Thyroid gland (tissue), 4 donors: ENCODE results near the gene KRT20.

Source experiments
- CTCF ChIP-seq, 6 experiments: fragments of 200-600 bp in 3 of 6; fragments of 450-650 bp in 3 of 6; sonication (generic) in 3 of 6; IDR thresholded peaks; one replicate each; pipeline ENCODE4 v1.5.1; 2016 to 2019; ENCODE audit warnings: antibody characterized with exemption in 6 of 6, mild to moderate bottlenecking in 2 of 6, inconsistent platforms in 1 of 6, moderate library complexity in 1 of 6
- POLR2A ChIP-seq, 2 donors: fragments of 450-650 bp; IDR thresholded peaks; one replicate each; pipeline ENCODE4 v1.6.1; 2017; ENCODE audit warnings: antibody characterized with exemption in 2 of 2, mild to moderate bottlenecking in 2 of 2, moderate library complexity in 1 of 2

GRCh38 chr17:40857535-40857934 lies 27.5 kb downstream of the KRT20 start:
- TF ChIP-seq CTCF (IDR thresholded peaks at IDR 0.05): no peak
- no peak for TF ChIP-seq POLR2A (IDR thresholded peaks at IDR 0.05)
